HEK293 (cell line): ENCODE data around the gene CDC5L.

Experiments used
- CTCF ChIP-seq: fragments of 450-650 bp; formaldehyde crosslinking; IDR thresholded peaks from 2 replicates; pipeline ENCODE4 v1.5.1; 2016; ENCODE audit warnings: missing biosample characterization, missing genetic modification characterization
- PATZ1 ChIP-seq: fragments of 450-650 bp; formaldehyde crosslinking; IDR thresholded peaks from 2 replicates; pipeline ENCODE4 v1.5.1; 2016; ENCODE audit warnings: missing biosample characterization, missing genetic modification characterization
- ZEB2 ChIP-seq: fragments of 450-650 bp; formaldehyde crosslinking; IDR thresholded peaks from 2 replicates; pipeline ENCODE4 v1.5.1; 2016; ENCODE audit warnings: missing biosample characterization, missing genetic modification characterization
- ZNF184 ChIP-seq: fragments of 450-650 bp; IDR thresholded peaks from 2 replicates; pipeline ENCODE4 v1.5.1; 2018; ENCODE audit warnings: missing biosample characterization, mild to moderate bottlenecking, missing genetic modification characterization
- ZNF292 ChIP-seq: fragments of 450-650 bp; formaldehyde crosslinking; IDR thresholded peaks from 2 replicates; pipeline ENCODE4 v1.5.1; 2016; ENCODE audit warnings: low read depth, missing biosample characterization, missing genetic modification characterization, borderline replicate concordance
- ZNF354C ChIP-seq: fragments of 450-650 bp; formaldehyde crosslinking; IDR thresholded peaks from 2 replicates; pipeline ENCODE4 v1.5.1; 2016; ENCODE audit warnings: missing biosample characterization, missing genetic modification characterization, low read depth, borderline replicate concordance
- ZNF37A ChIP-seq: fragments of 450-650 bp; IDR thresholded peaks from 2 replicates; pipeline ENCODE4 v1.5.1; 2018; ENCODE audit warnings: missing biosample characterization, missing genetic modification characterization
- ZNF416 ChIP-seq: fragments of 450-650 bp; formaldehyde crosslinking; IDR thresholded peaks from 2 replicates; pipeline ENCODE4 v1.5.1; 2016; ENCODE audit warnings: missing biosample characterization, missing genetic modification characterization
- ZNF658 ChIP-seq: fragments of 450-650 bp; formaldehyde crosslinking; IDR thresholded peaks from 2 replicates; pipeline ENCODE4; 2016; ENCODE audit warnings: missing biosample characterization, missing genetic modification characterization
- ZNF664 ChIP-seq: fragments of 450-650 bp; formaldehyde crosslinking; IDR thresholded peaks from 2 replicates; pipeline ENCODE4 v1.5.1; 2016; ENCODE audit warnings: missing biosample characterization, missing genetic modification characterization

- TF ChIP-seq ZNF37A (tag by site-specific recombination): no peak
- TF ChIP-seq ZNF354C (tag by site-specific recombination): no peak
- no peak for TF ChIP-seq ZNF664
- no peak for TF ChIP-seq ZNF416
- TF ChIP-seq ZNF292 (tag by site-specific recombination): no peak
- no peak for TF ChIP-seq ZNF184 (tag by site-specific recombination)
- no peak for TF ChIP-seq PATZ1 (tag by site-specific recombination)
- TF ChIP-seq CTCF (tag by site-specific recombination): no peak
- no peak for TF ChIP-seq ZEB2 (tag by site-specific recombination)
- no peak for TF ChIP-seq ZNF658
These were observed 92.6 kb downstream of the CDC5L start for GRCh38 chr6:44480097-44480541.
